ENCODE results near the gene LPAR5.

Gene LPAR5

GRCh38 chr12:6635856-6636531, at the start of gene LPAR5:
TSS of gene LPAR5 (minus strand) at chr12:6635959. CDS start at chr12:6621248, 14,711 bp downstream.
- no peak for DNase-seq (ENCODE audit: low read depth in 2 of 2)

- no peak for DNase-seq (ENCODE audit: low read depth in 2 of 2)
Observed at GRCh38 chr12:6684609-6685008, 48.9 kb upstream of the LPAR5 start.

- DNase-seq (ENCODE audit: low read depth in 2 of 2), result no peak
Observed at GRCh38 chr12:6676962-6677361, 41.2 kb upstream of the LPAR5 start.

- DNase-seq (ENCODE audit: low read depth in 2 of 2), result no peak
Observed at GRCh38 chr12:6672143-6672542, 36.4 kb upstream of the LPAR5 start.

GRCh38 chr12:6667559-6668210, 31.9 kb upstream of the LPAR5 start:
- no peak for DNase-seq (ENCODE audit: low read depth in 2 of 2)

GRCh38 chr12:6666211-6666610, 30.5 kb upstream of the LPAR5 start:
- DNase-seq (ENCODE audit: low read depth in 2 of 2), result no peak

- DNase-seq (ENCODE audit: low read depth in 2 of 2), result no peak
Observed at GRCh38 chr12:6664902-6665301, 29.1 kb upstream of the LPAR5 start.

- DNase-seq (ENCODE audit: low read depth in 2 of 2), result peak; percentile 99 to 100
Observed at GRCh38 chr12:6662906-6663742, 27.4 kb upstream of the LPAR5 start, which contains the start of gene ING4. TSS of gene ING4 (minus strand) at chr12:6663119. CDS start at chr12:6663101, 18 bp downstream.

GRCh38 chr12:6662602-6662905, 26.8 kb upstream of the LPAR5 start:
- no peak for DNase-seq (ENCODE audit: low read depth in 2 of 2)

- no peak for DNase-seq (ENCODE audit: low read depth in 2 of 2)
Observed at GRCh38 chr12:6653987-6654386, 18.2 kb upstream of the LPAR5 start.

GRCh38 chr12:6653342-6653741, 17.6 kb upstream of the LPAR5 start:
- no peak for DNase-seq (ENCODE audit: low read depth in 2 of 2)

GRCh38 chr12:6652391-6652790, 16.6 kb upstream of the LPAR5 start:
- no peak for DNase-seq (ENCODE audit: low read depth in 2 of 2)

- DNase-seq (ENCODE audit: low read depth in 2 of 2), result no peak
Observed at GRCh38 chr12:6650832-6651231, 15.1 kb upstream of the LPAR5 start.

GRCh38 chr12:6647083-6647604, 11.4 kb upstream of the LPAR5 start, which contains the start of gene ACRBP:
TSS of gene ACRBP (minus strand) at chr12:6647432. CDS start at chr12:6647366, 66 bp downstream.
- DNase-seq (ENCODE audit: low read depth in 2 of 2), result no peak

- DNase-seq (ENCODE audit: low read depth in 2 of 2), result no peak
Observed at GRCh38 chr12:6646276-6647082, 10.7 kb upstream of the LPAR5 start.

GRCh38 chr12:6644903-6645302, 9.1 kb upstream of the LPAR5 start:
- DNase-seq (ENCODE audit: low read depth in 2 of 2), result no peak

- DNase-seq (ENCODE audit: low read depth in 2 of 2), result no peak
Observed at GRCh38 chr12:6644257-6644596, 8.5 kb upstream of the LPAR5 start.

GRCh38 chr12:6643569-6644256, 8.0 kb upstream of the LPAR5 start:
- DNase-seq (ENCODE audit: low read depth in 2 of 2), result no peak

GRCh38 chr12:6641131-6641530, 5.4 kb upstream of the LPAR5 start:
- DNase-seq (ENCODE audit: low read depth in 2 of 2), result no peak

GRCh38 chr12:6640497-6640896, 4.7 kb upstream of the LPAR5 start:
- no peak for DNase-seq (ENCODE audit: low read depth in 2 of 2)
